Testis (tissue), 2 donors: ENCODE results near the gene EVA1B.

Experiments
- POLR2A ChIP-seq: fragments of 450-650 bp; IDR thresholded peaks from one replicate; pipeline ENCODE4 v1.6.1; 2017; ENCODE audit warnings: antibody characterized with exemption, mild to moderate bottlenecking, moderate library complexity
- TF ChIP-seq, protein P1 (sequence below), 3 experiments: fragments of 450-650 bp in 2 of 3; fragments of 200-600 bp in 1 of 3; sonication (generic) in 1 of 3; IDR thresholded peaks; one replicate each; pipeline ENCODE4 v1.5.1; 2016 to 2019; ENCODE audit warnings: antibody characterized with exemption in 3 of 3, mild to moderate bottlenecking in 2 of 3, moderate library complexity in 1 of 3

- TF ChIP-seq, protein P1, sequence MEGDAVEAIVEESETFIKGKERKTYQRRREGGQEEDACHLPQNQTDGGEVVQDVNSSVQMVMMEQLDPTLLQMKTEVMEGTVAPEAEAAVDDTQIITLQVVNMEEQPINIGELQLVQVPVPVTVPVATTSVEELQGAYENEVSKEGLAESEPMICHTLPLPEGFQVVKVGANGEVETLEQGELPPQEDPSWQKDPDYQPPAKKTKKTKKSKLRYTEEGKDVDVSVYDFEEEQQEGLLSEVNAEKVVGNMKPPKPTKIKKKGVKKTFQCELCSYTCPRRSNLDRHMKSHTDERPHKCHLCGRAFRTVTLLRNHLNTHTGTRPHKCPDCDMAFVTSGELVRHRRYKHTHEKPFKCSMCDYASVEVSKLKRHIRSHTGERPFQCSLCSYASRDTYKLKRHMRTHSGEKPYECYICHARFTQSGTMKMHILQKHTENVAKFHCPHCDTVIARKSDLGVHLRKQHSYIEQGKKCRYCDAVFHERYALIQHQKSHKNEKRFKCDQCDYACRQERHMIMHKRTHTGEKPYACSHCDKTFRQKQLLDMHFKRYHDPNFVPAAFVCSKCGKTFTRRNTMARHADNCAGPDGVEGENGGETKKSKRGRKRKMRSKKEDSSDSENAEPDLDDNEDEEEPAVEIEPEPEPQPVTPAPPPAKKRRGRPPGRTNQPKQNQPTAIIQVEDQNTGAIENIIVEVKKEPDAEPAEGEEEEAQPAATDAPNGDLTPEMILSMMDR (IDR thresholded peaks at IDR 0.05), result no peak
- no peak for TF ChIP-seq POLR2A
These were observed 38.9 kb downstream of the EVA1B start for GRCh38 chr1:36284517-36284916.
